Osteoblast (primary cell): ENCODE data around the gene HTRA1. TPM values are rescaled to one million over a fixed set of nuclear protein-coding genes. Genes with fewer than 3 reads are reported as not detected.

Experiments used
- DNase-seq: peaks from one replicate; pipeline ENCODE4 v3.0.0; 2011; ENCODE audit warnings: low spot score, mixed read lengths; ENCODE audit not compliant: insufficient read length; ENCODE audit errors: missing footprints
- H2AFZ ChIP-seq: 2 replicates; pipeline ENCODE4 v1.6.0; 2011; ENCODE audit warnings: mild to moderate bottlenecking, low read length
- H3K27ac ChIP-seq: 2 replicates; pipeline ENCODE4 v1.5.1; 2011; ENCODE audit warnings: mild to moderate bottlenecking, low read depth, low read length, moderate library complexity
- H3K27me3 ChIP-seq: 2 replicates; pipeline ENCODE4 v1.6.0; 2012; ENCODE audit warnings: mild to moderate bottlenecking, control low read depth, inconsistent platforms, low read length, moderate library complexity; ENCODE audit not compliant: insufficient read depth
- H3K36me3 ChIP-seq: 2 replicates; pipeline ENCODE4 v1.5.1; 2011; ENCODE audit warnings: mild to moderate bottlenecking, low read length, control low read depth, moderate library complexity; ENCODE audit not compliant: insufficient read depth
- H3K4me1 ChIP-seq: 2 replicates; pipeline ENCODE4 v1.5.1; 2011; ENCODE audit warnings: mild to moderate bottlenecking, low read length, control low read depth, moderate library complexity; ENCODE audit not compliant: insufficient read depth
- H3K4me2 ChIP-seq: 2 replicates; pipeline ENCODE4 v1.6.0; 2011; ENCODE audit warnings: mild to moderate bottlenecking, low read length; ENCODE audit not compliant: insufficient read depth
- H3K4me3 ChIP-seq: fragments of 200-600 bp; sonication (generic); 3 replicates; pipeline ENCODE4 v1.5.1; 2012; ENCODE audit warnings: mild to moderate bottlenecking, low read length, inconsistent platforms; ENCODE audit not compliant: insufficient read depth
- H3K79me2 ChIP-seq: 2 replicates; pipeline ENCODE4 v1.6.0; 2012; ENCODE audit warnings: mild to moderate bottlenecking, low read length, control low read depth, inconsistent platforms; ENCODE audit not compliant: insufficient read depth
- H3K9me3 ChIP-seq: 2 replicates; pipeline ENCODE4 v1.5.1; 2011; ENCODE audit warnings: low read depth, low read length, control low read depth
- H4K20me1 ChIP-seq: 2 replicates; pipeline ENCODE4 v1.6.0; 2012; ENCODE audit warnings: mild to moderate bottlenecking, low read length, control low read depth; ENCODE audit not compliant: insufficient read depth
- total RNA-seq: library from RNA; depleted of rRNA; stranded (reverse); fragments of >200 nt; gene quantifications from 2 replicates; pipeline ENCODE4 v1.2.3, GENCODE V29; 2012
- TF ChIP-seq, protein P1 (sequence below): IDR thresholded peaks from 2 replicates; pipeline ENCODE4 v1.5.1; 2011; ENCODE audit warnings: mild to moderate bottlenecking, low read depth, low read length, moderate library complexity; ENCODE audit errors: extremely low read depth

The HTRA1 gene
- total RNA-seq, 1 donor, result 392 TPM

DNA sequence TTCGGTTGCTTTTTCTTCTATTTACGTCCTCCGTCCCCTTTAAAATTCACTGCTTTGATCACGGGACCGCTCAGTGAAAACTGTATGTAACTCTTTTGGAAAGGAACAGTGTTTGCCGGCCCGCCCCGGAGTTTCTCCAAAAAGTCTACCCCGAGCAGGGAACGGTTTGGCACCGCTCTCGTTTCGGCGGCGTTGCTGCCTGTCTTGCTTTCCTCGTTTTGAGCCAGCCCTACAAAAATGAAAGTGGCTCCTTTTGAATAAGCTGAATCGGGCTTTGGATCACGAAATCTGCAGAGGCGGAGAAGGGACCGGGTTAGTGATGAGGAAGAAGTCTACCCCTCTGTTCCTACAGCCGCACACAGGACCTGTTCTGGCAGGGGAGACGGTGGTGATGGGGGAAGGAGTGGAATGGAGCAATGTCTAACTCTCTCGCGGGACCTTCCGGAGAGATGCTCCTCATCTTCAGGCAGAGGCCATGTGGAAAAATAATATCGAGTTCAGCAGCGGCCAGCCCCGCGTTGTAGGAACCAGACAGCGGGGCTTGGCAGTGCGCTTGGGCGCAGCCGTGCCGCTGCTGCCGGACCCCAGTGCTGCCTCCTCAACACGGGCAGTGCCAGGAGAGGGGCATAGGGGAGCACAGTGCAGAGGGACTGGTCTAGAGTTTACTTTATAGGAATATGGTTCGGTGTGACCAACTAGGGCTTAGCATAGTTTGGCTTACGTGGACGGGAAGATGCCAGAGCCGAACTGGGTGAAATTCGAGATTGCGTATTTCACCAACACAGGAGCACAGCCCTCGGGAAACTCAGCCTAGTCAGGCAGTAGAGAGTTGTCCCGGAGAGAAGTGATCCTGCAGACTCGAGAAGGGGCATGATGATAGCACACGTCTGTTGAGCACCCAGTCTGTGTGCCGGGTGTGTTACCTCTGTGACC lies 1.4 kb downstream of the HTRA1 start:
- Histone ChIP-seq H3K27me3 (peaks cover 3% of the 10 kb centered on the region), H3K4me1 (peaks cover 14% of the 10 kb centered on the region), H4K20me1 (peaks cover 41% of the 10 kb centered on the region), H3K27ac (peak overlapping the region; percentile 60), H3K36me3 (peaks cover 1% of the 10 kb centered on the region), H3K4me3 (peak overlapping the region; percentile 85), H3K4me2 (peak overlapping the region; percentile 83), H2AFZ (peak overlapping the region; percentile 88), H3K9me3 (no peaks in the 10 kb centered on the region), H3K79me2 (peaks cover 48% of the 10 kb centered on the region)
- TF ChIP-seq, protein P1, sequence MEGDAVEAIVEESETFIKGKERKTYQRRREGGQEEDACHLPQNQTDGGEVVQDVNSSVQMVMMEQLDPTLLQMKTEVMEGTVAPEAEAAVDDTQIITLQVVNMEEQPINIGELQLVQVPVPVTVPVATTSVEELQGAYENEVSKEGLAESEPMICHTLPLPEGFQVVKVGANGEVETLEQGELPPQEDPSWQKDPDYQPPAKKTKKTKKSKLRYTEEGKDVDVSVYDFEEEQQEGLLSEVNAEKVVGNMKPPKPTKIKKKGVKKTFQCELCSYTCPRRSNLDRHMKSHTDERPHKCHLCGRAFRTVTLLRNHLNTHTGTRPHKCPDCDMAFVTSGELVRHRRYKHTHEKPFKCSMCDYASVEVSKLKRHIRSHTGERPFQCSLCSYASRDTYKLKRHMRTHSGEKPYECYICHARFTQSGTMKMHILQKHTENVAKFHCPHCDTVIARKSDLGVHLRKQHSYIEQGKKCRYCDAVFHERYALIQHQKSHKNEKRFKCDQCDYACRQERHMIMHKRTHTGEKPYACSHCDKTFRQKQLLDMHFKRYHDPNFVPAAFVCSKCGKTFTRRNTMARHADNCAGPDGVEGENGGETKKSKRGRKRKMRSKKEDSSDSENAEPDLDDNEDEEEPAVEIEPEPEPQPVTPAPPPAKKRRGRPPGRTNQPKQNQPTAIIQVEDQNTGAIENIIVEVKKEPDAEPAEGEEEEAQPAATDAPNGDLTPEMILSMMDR, result no peak
- DNase-seq, result peak; percentile 91

DNA sequence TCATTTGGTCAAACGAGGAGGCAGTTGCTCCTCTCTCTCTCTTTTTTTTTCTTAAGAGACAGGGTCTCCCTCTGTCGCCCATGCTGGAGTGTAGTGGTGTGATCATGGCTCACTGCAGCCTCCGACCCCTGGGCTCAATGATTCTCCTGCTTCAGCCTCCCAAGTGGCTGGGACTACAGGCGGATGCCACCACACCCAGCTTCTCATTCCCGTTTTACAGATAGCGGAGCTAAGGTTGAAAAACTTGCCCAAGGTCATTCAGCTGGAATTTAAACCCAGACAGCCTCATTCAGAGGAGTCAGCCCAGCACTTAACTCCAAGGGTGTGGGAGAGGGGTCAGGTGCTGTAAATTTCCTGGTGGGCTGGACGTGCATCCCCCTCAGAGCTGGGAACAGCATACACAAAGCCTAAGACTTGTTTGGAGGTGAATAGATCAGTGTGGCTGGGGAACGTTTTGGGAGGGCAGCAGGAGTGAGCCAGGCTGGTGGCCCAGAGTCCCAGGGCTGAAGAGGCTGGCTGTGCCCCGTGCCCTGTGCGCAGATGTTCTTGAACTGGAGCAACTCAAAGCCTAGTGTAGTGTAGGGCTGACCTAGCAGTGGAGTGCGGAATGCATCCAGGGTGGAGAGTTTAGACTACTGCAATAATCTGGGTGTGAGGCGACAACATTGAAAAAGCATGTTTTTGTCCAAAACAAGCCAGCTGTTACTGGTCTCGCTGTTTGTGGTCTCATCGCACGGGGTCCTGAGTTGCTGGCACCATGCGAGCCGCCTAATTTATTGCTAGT lies 2.3 kb downstream of the HTRA1 start:
- H4K20me1 ChIP-seq, result peaks cover 49% of the 10 kb centered on the region
- H3K27ac ChIP-seq, result peak overlapping the region; percentile 60
- TF ChIP-seq, protein P1, result no peak
- peak overlapping the region; percentile 88 for H2AFZ ChIP-seq
- peak overlapping the region; percentile 85 for H3K4me3 ChIP-seq
- peak overlapping the region; percentile 83 for H3K4me2 ChIP-seq
- peaks cover 22% of the 10 kb centered on the region for H3K4me1 ChIP-seq
- H3K79me2 ChIP-seq, result peaks cover 56% of the 10 kb centered on the region
- no peaks in the 10 kb centered on the region for H3K9me3 ChIP-seq
- no peak for DNase-seq
- H3K27me3 ChIP-seq, result peaks cover 3% of the 10 kb centered on the region
- H3K36me3 ChIP-seq, result peaks cover 5% of the 10 kb centered on the region

DNA sequence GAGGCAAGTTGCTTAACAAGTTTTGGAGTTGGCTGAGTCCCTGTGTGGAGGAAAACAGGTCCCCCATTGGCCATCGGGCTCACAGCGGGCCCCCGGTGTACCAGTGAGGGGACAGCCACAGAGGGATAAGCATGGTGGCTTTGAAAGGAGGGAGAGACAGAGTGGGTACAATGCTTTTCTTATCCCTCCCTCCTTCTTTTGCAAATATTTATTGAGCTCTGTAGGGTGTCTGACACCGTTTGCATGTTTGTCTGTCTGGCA lies 2.8 kb downstream of the HTRA1 start:
- TF ChIP-seq, protein P1, result no peak
- no peaks in the 10 kb centered on the region for H3K27me3 ChIP-seq
- H4K20me1 ChIP-seq, result peaks cover 49% of the 10 kb centered on the region
- no peak overlapping the region for H2AFZ ChIP-seq
- H3K36me3 ChIP-seq, result peaks cover 5% of the 10 kb centered on the region
- H3K4me3 ChIP-seq, result no peak overlapping the region
- H3K4me2 ChIP-seq, result peak overlapping the region; percentile 83
- no peaks in the 10 kb centered on the region for H3K9me3 ChIP-seq
- no peak overlapping the region for H3K27ac ChIP-seq
- H3K79me2 ChIP-seq, result peaks cover 56% of the 10 kb centered on the region
- peak; percentile 58 for DNase-seq
- peaks cover 26% of the 10 kb centered on the region for H3K4me1 ChIP-seq

DNA sequence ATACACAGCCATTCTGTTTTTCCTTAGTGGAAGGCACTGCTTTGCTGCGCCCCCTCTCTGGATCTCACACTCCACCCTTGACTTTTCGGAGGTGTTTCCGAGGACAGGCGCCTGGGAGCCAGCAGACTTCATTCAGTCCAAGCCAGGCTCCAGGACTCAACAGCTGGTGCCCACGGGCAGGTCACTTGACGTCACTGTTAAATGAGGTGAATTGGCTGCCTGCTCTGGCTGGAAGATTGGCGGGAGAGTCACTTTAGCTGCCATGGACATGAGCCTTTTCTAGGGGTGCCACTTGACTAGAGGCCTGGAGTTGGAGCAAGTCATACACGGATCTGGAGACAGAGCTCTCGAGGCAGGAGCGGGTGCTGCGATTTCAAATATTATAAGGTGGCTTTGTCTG lies 3.2 kb downstream of the HTRA1 start:
- peaks cover 30% of the 10 kb centered on the region for H3K4me1 ChIP-seq
- H3K9me3 ChIP-seq, result no peaks in the 10 kb centered on the region
- DNase-seq, result no peak
- no peaks in the 10 kb centered on the region for H3K27me3 ChIP-seq
- H3K4me3 ChIP-seq, result no peak overlapping the region
- H3K27ac ChIP-seq, result no peak overlapping the region
- H3K4me2 ChIP-seq, result no peak overlapping the region
- peaks cover 5% of the 10 kb centered on the region for H3K36me3 ChIP-seq
- peaks cover 60% of the 10 kb centered on the region for H3K79me2 ChIP-seq
- H4K20me1 ChIP-seq, result peaks cover 52% of the 10 kb centered on the region
- TF ChIP-seq, protein P1, result no peak
- H2AFZ ChIP-seq, result no peak overlapping the region
